Loucy (cell line): Measurements from ENCODE around the gene MYCN.
A peak's percentile ranks its signal among the peaks of the same experiment; 100 is the strongest.

Experiments used
- H2AFZ ChIP-seq: fragments of 200-600 bp; sonication (generic); 2 replicates; pipeline ENCODE4 v1.6.0; 2016; ENCODE audit warnings: antibody characterized with exemption, mild to moderate bottlenecking, low read length, moderate library complexity
- H3F3A ChIP-seq: fragments of 200-600 bp; 2 replicates; pipeline ENCODE4 v1.6.0; 2016; ENCODE audit warnings: antibody characterized with exemption, low read depth, mild to moderate bottlenecking
- H3K27me3 ChIP-seq: fragments of 200-600 bp; sonication (generic); 2 replicates; pipeline ENCODE4 v1.6.1; 2014; ENCODE audit warnings: low read length, mild to moderate bottlenecking; ENCODE audit not compliant: insufficient read depth, poor library complexity, severe bottlenecking
- H3K36me3 ChIP-seq: fragments of 200-600 bp; sonication (generic); 2 replicates; pipeline ENCODE4 v1.6.1; 2016; ENCODE audit warnings: low read length; ENCODE audit not compliant: insufficient read depth
- H3K4me1 ChIP-seq: fragments of 200-600 bp; sonication (generic); 2 replicates; pipeline ENCODE4 v1.5.1; 2014; ENCODE audit warnings: low read length, mild to moderate bottlenecking; ENCODE audit not compliant: insufficient read depth, poor library complexity, severe bottlenecking
- H3K4me2 ChIP-seq: fragments of 200-600 bp; sonication (generic); 2 replicates; pipeline ENCODE4 v1.6.0; 2014; ENCODE audit warnings: antibody characterized with exemption, low read length, low read depth, mild to moderate bottlenecking; ENCODE audit not compliant: poor library complexity, severe bottlenecking
- H3K4me3 ChIP-seq: fragments of 200-600 bp; sonication (generic); 2 replicates; pipeline ENCODE4 v1.5.1; 2014; ENCODE audit warnings: low read length, mild to moderate bottlenecking, mixed read lengths; ENCODE audit not compliant: poor library complexity, severe bottlenecking
- H3K79me2 ChIP-seq: fragments of 200-600 bp; sonication (generic); 2 replicates; pipeline ENCODE4 v1.6.1; 2014; ENCODE audit warnings: low read length; ENCODE audit not compliant: insufficient read depth
- H3K9ac ChIP-seq: fragments of 200-600 bp; sonication (generic); 2 replicates; pipeline ENCODE4 v1.6.0; 2014; ENCODE audit warnings: mild to moderate bottlenecking, low read depth, low read length, moderate library complexity; ENCODE audit not compliant: poor library complexity, severe bottlenecking
- H3K9me2 ChIP-seq: fragments of 200-600 bp; sonication (generic); replicated peaks from 2 replicates; pipeline ENCODE4 v1.6.1; 2016; ENCODE audit warnings: low read depth, low read length, mixed read lengths
- H3K9me3 ChIP-seq: fragments of 200-600 bp; sonication (generic); 2 replicates; pipeline ENCODE4 v1.6.1; 2014; ENCODE audit warnings: mild to moderate bottlenecking, antibody characterized with exemption, low read length, low read depth; ENCODE audit not compliant: insufficient read depth
- H4K20me1 ChIP-seq: fragments of 200-600 bp; sonication (generic); 2 replicates; pipeline ENCODE4 v1.6.0; 2014; ENCODE audit warnings: antibody characterized with exemption, low read length, mild to moderate bottlenecking; ENCODE audit not compliant: insufficient read depth, poor library complexity, severe bottlenecking
- CTCF ChIP-seq: fragments of 200-600 bp; sonication (generic); conservative IDR thresholded peaks from 2 replicates; pipeline ENCODE4 v1.5.1; 2014; ENCODE audit warnings: mild to moderate bottlenecking, antibody characterized with exemption, low read length
- EZH2phosphoT487 ChIP-seq: fragments of 200-600 bp; IDR thresholded peaks from 2 replicates; pipeline ENCODE4 v1.6.1; 2018; ENCODE audit warnings: antibody characterized with exemption, mild to moderate bottlenecking, moderate library complexity, borderline replicate concordance

Gene MYCN

GRCh38 chr2:15970701-15971100 is 30.4 kb downstream of the MYCN start:
- no peaks in the 10 kb centered on the region for H3K79me2 ChIP-seq
- H3K4me3 ChIP-seq: no peak overlapping the region
- no peaks in the 10 kb centered on the region for H3K9me3 ChIP-seq
- H3F3A ChIP-seq: no peaks in the 10 kb centered on the region
- no peaks in the 10 kb centered on the region for H4K20me1 ChIP-seq
- H3K9ac ChIP-seq: no peak overlapping the region
- no peaks in the 10 kb centered on the region for H3K27me3 ChIP-seq
- H3K9me2 ChIP-seq: no peaks in the 10 kb centered on the region
- no peaks in the 10 kb centered on the region for H3K36me3 ChIP-seq
- no peak overlapping the region for H2AFZ ChIP-seq
- TF ChIP-seq EZH2phosphoT487: no peak
- peaks cover 22% of the 10 kb centered on the region for H3K4me1 ChIP-seq
- H3K4me2 ChIP-seq: no peak overlapping the region

- Histone ChIP-seq H3K9me3 (no peaks in the 10 kb centered on the region), H3K79me2 (no peaks in the 10 kb centered on the region), H4K20me1 (no peaks in the 10 kb centered on the region), H3K36me3 (no peaks in the 10 kb centered on the region), H3F3A (no peaks in the 10 kb centered on the region), H3K9ac (no peak overlapping the region), H3K4me2 (no peak overlapping the region), H3K9me2 (no peaks in the 10 kb centered on the region), H3K27me3 (no peaks in the 10 kb centered on the region), H2AFZ (no peak overlapping the region), H3K4me3 (no peak overlapping the region), H3K4me1 (peaks cover 16% of the 10 kb centered on the region)
- TF ChIP-seq CTCF (no peak), EZH2phosphoT487 (no peak)
Observed at GRCh38 chr2:15971351-15971750, 31.0 kb downstream of the MYCN start.

GRCh38 chr2:15971831-15972522 is 31.6 kb downstream of the MYCN start:
- Histone ChIP-seq H3K36me3 (no peaks in the 10 kb centered on the region), H3K9me3 (no peaks in the 10 kb centered on the region), H2AFZ (no peak overlapping the region)

More at GRCh38 chr2:15971831-15972522, 31.6 kb downstream of the MYCN start:
- H3K9me2 ChIP-seq: no peaks in the 10 kb centered on the region
- no peaks in the 10 kb centered on the region for H3K27me3 ChIP-seq
- no peak for TF ChIP-seq CTCF
- TF ChIP-seq EZH2phosphoT487: no peak
- H4K20me1 ChIP-seq: no peaks in the 10 kb centered on the region
- H3F3A ChIP-seq: no peaks in the 10 kb centered on the region
- peaks cover 14% of the 10 kb centered on the region for H3K4me1 ChIP-seq
- H3K9ac ChIP-seq: no peak overlapping the region
- peak overlapping the region; percentile 21 for H3K4me2 ChIP-seq
- no peaks in the 10 kb centered on the region for H3K79me2 ChIP-seq
- no peak overlapping the region for H3K4me3 ChIP-seq
